Measurements from ENCODE around the gene CDKL4.

- TF ChIP-seq MXD4 (CRISPR knock-in tag; IDR thresholded peaks at IDR 0.05) (no peak), CTCF (CRISPR knock-in tag; IDR thresholded peaks at IDR 0.05) (no peak), MAX (IDR thresholded peaks at IDR 0.05) (no peak), SUZ12 (IDR thresholded peaks at IDR 0.05; ENCODE audit: low read depth, low read length) (no peak), NFYB (CRISPR knock-in tag; IDR thresholded peaks at IDR 0.05) (no peak), POLR2A (IDR thresholded peaks at IDR 0.05; ENCODE audit: insufficient read depth in 1 of 2, low read depth in 2 of 2, low read length in 2 of 2) (no peak), CHCHD3 (CRISPR knock-in tag; IDR thresholded peaks at IDR 0.05) (no peak), HDAC1 (CRISPR knock-in tag; IDR thresholded peaks at IDR 0.05) (no peak), ZNF556 (CRISPR knock-in tag; IDR thresholded peaks at IDR 0.05; ENCODE audit: borderline replicate concordance) (no peak), REST (IDR thresholded peaks at IDR 0.05; ENCODE audit: borderline replicate concordance in 1 of 2, low read depth in 1 of 2, low read length in 2 of 2) (no peak), HMG20B (CRISPR knock-in tag; conservative IDR thresholded peaks at IDR 0.05) (no peak)
Observed at GRCh38 chr2:39275016-39275415, 31.2 kb upstream of the CDKL4 start.

Measured in HepG2 (cell line).